NCI-H187 (cell line): ENCODE results near the gene GALNT4.

Experiments used
- DNase-seq, 2 experiments: peaks; one replicate each; lab custom pipeline; 2025; lab: John Stamatoyannopoulos, UW

Gene GALNT4

GRCh38 chr12:89529738-89530137 is 5.1 kb upstream of the GALNT4 start:
- DNase-seq, result no peak

- no peak for DNase-seq
Observed at GRCh38 chr12:89528434-89528833, 3.8 kb upstream of the GALNT4 start.

GRCh38 chr12:89525824-89526770 is 1.5 kb upstream of the GALNT4 start, which contains the start of gene POC1B:
POC1B (minus strand) TSS chr12:89526047; CDS start chr12:89525895, 152 bp downstream.
- peak; percentile 59 to 77 for DNase-seq

GRCh38 chr12:89525305-89525823 is 768 bp upstream of the GALNT4 start:
- no peak for DNase-seq

GRCh38 chr12:89523843-89524540 is 604 bp downstream of the GALNT4 start:
- no peak for DNase-seq

- DNase-seq, result no peak
Observed at GRCh38 chr12:89523393-89523792, 1.2 kb downstream of the GALNT4 start.

GRCh38 chr12:89521364-89522223 is 3.0 kb downstream of the GALNT4 start:
- no peak for DNase-seq

- no peak for DNase-seq
Observed at GRCh38 chr12:89517720-89518119, 6.9 kb downstream of the GALNT4 start.

GRCh38 chr12:89516633-89517032 is 8.0 kb downstream of the GALNT4 start:
- no peak for DNase-seq

GRCh38 chr12:89514751-89515150 is 9.8 kb downstream of the GALNT4 start:
- DNase-seq, result no peak

GRCh38 chr12:89513544-89513943 is 11.1 kb downstream of the GALNT4 start:
- no peak for DNase-seq

- DNase-seq, result no peak
Observed at GRCh38 chr12:89507015-89507824, 17.4 kb downstream of the GALNT4 start.

GRCh38 chr12:89506050-89506449 is 18.5 kb downstream of the GALNT4 start:
- no peak for DNase-seq

- DNase-seq, result no peak
Observed at GRCh38 chr12:89504560-89505346, 19.8 kb downstream of the GALNT4 start.

GRCh38 chr12:89501793-89502192 is 22.8 kb downstream of the GALNT4 start:
- DNase-seq, result no peak

GRCh38 chr12:89499857-89500256 is 24.7 kb downstream of the GALNT4 start:
- no peak for DNase-seq

- DNase-seq, result no peak
Observed at GRCh38 chr12:89497467-89497866, 27.1 kb downstream of the GALNT4 start.

- DNase-seq, result no peak
Observed at GRCh38 chr12:89497005-89497404, 27.6 kb downstream of the GALNT4 start.

- no peak for DNase-seq
Observed at GRCh38 chr12:89494411-89495231, 30.0 kb downstream of the GALNT4 start.
